Putamen (tissue), 1 donor: ENCODE results near the gene PCDHGB5.

ENCODE experiments used
- DNase-seq: peaks from one replicate; pipeline ENCODE4 v3.0.0-alpha.2; 2016; ENCODE audit warnings: low spot score

PCDHGB5 gene

DNA sequence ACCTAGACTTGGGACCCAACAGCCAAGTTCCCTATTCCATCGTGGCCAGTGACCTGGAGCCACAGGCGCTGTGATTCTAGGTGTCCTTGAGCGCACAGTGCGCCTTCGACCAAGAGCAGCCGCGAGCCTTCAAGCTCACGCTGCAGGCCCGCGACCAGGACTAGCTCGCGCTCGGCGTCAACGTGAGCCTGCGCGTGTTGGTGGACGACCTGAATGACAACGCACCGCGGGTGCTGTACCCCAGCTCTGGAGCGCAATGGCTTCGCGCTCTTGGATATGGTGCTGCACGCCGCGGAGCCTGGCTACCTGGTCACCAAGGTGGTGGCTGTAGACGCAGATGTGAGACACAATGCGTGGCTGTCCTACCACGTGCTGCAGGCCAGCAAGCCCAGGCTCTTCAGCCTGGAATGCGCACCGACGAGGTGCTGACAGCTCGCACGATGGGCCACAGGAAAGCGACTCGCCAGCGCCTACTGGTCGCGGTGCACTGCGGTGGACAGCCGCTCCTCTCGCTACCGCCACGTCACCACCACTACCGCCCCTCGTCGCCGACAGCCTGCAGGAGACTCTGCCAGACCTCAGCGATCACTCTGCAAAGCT lies 43.9 kb downstream of the PCDHGB5 start:
- no peak for DNase-seq
